Measurements from ENCODE around the gene LIPM.

DNA sequence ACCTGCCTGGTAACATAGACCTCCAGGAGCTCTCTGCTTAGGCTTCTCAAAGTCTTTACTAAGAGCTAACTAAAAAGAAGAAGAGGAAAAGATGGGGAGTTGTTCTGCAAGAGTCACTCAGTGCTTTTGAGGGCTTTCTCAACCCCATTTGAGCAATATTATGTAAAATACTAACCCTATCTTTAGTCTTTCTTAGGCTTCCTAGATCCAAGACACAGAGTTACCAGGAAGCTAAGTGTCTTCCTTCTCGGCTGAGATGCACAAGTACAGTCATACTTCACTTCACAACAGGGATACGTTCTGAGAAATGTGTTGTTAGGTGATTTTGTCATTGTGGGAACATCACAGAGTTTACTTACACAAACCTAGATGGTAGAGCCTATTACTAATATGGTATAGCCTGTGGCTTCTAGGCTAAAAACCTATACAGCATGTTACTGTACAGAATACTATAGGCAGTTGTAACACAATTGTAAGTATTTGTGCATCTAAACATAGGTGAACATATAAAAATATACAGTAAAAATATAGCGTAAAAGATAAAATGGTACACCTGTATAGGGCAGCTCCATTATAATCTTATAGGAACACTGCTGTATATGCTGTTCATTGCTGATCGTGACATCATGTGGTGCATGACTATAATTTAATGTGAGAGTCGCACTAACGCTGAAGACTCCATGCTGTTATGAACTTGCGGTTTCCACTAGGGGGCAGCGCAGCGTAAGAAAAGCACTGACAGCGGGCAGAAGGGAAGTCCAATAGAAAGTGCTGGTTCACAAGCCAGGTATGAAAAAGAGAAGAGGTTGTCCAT lies 32.8 kb downstream of the LIPM start:
- TF ChIP-seq ZNF138 (tag by site-specific recombination; IDR thresholded peaks at IDR 0.05; ENCODE audit: borderline replicate concordance), result no peak
- TF ChIP-seq MYNN (tag by site-specific recombination; IDR thresholded peaks at IDR 0.05; ENCODE audit: borderline replicate concordance), result no peak
- TF ChIP-seq CTCF (tag by site-specific recombination; IDR thresholded peaks at IDR 0.05), result peak; percentile 72
- TF ChIP-seq, protein P1, sequence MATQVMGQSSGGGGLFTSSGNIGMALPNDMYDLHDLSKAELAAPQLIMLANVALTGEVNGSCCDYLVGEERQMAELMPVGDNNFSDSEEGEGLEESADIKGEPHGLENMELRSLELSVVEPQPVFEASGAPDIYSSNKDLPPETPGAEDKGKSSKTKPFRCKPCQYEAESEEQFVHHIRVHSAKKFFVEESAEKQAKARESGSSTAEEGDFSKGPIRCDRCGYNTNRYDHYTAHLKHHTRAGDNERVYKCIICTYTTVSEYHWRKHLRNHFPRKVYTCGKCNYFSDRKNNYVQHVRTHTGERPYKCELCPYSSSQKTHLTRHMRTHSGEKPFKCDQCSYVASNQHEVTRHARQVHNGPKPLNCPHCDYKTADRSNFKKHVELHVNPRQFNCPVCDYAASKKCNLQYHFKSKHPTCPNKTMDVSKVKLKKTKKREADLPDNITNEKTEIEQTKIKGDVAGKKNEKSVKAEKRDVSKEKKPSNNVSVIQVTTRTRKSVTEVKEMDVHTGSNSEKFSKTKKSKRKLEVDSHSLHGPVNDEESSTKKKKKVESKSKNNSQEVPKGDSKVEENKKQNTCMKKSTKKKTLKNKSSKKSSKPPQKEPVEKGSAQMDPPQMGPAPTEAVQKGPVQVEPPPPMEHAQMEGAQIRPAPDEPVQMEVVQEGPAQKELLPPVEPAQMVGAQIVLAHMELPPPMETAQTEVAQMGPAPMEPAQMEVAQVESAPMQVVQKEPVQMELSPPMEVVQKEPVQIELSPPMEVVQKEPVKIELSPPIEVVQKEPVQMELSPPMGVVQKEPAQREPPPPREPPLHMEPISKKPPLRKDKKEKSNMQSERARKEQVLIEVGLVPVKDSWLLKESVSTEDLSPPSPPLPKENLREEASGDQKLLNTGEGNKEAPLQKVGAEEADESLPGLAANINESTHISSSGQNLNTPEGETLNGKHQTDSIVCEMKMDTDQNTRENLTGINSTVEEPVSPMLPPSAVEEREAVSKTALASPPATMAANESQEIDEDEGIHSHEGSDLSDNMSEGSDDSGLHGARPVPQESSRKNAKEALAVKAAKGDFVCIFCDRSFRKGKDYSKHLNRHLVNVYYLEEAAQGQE (tag by site-specific recombination; IDR thresholded peaks at IDR 0.05), result no peak
- TF ChIP-seq MZF1 (tag by site-specific recombination; IDR thresholded peaks at IDR 0.05; ENCODE audit: borderline replicate concordance), result no peak
- no peak for TF ChIP-seq AEBP2 (tag by site-specific recombination; IDR thresholded peaks at IDR 0.05; ENCODE audit: borderline replicate concordance)
- no peak for TF ChIP-seq HOXA7 (CRISPR knock-in tag; IDR thresholded peaks at IDR 0.05; ENCODE audit: borderline replicate concordance)
- TF ChIP-seq, protein P2, sequence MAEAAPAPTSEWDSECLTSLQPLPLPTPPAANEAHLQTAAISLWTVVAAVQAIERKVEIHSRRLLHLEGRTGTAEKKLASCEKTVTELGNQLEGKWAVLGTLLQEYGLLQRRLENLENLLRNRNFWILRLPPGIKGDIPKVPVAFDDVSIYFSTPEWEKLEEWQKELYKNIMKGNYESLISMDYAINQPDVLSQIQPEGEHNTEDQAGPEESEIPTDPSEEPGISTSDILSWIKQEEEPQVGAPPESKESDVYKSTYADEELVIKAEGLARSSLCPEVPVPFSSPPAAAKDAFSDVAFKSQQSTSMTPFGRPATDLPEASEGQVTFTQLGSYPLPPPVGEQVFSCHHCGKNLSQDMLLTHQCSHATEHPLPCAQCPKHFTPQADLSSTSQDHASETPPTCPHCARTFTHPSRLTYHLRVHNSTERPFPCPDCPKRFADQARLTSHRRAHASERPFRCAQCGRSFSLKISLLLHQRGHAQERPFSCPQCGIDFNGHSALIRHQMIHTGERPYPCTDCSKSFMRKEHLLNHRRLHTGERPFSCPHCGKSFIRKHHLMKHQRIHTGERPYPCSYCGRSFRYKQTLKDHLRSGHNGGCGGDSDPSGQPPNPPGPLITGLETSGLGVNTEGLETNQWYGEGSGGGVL (tag by site-specific recombination; IDR thresholded peaks at IDR 0.05), result no peak
- no peak for TF ChIP-seq ZNF211 (tag by site-specific recombination; IDR thresholded peaks at IDR 0.05; ENCODE audit: low read depth)
- TF ChIP-seq WT1 (tag by site-specific recombination; IDR thresholded peaks at IDR 0.05), result no peak
- no peak for TF ChIP-seq REPIN1 (tag by site-specific recombination; IDR thresholded peaks at IDR 0.05; ENCODE audit: low read depth)
- no peak for TF ChIP-seq ZNF391 (tag by site-specific recombination; IDR thresholded peaks at IDR 0.05; ENCODE audit: borderline replicate concordance, low read depth)
- no peak for TF ChIP-seq ZNF362 (tag by site-specific recombination; IDR thresholded peaks at IDR 0.05)

Data from HEK293 (cell line).